NB4 (cell line): Measurements from ENCODE around the gene AKR1C1.
"Not testable (repeated sequence)": the region's sequence is repeated elsewhere in the genome, so short reads cannot be mapped to it uniquely, and the experiment has no call there.

Source experiments
- POLR2A ChIP-seq: IDR thresholded peaks from 2 replicates; pipeline ENCODE4 v1.6.1; 2011; ENCODE audit warnings: mild to moderate bottlenecking; ENCODE audit not compliant: insufficient read length; ENCODE audit errors: extremely low read depth
- TF ChIP-seq, protein P1 (sequence below): IDR thresholded peaks from one replicate; pipeline ENCODE4 v1.5.1; 2012; ENCODE audit warnings: low read depth, low read length

- TF ChIP-seq, protein P1, sequence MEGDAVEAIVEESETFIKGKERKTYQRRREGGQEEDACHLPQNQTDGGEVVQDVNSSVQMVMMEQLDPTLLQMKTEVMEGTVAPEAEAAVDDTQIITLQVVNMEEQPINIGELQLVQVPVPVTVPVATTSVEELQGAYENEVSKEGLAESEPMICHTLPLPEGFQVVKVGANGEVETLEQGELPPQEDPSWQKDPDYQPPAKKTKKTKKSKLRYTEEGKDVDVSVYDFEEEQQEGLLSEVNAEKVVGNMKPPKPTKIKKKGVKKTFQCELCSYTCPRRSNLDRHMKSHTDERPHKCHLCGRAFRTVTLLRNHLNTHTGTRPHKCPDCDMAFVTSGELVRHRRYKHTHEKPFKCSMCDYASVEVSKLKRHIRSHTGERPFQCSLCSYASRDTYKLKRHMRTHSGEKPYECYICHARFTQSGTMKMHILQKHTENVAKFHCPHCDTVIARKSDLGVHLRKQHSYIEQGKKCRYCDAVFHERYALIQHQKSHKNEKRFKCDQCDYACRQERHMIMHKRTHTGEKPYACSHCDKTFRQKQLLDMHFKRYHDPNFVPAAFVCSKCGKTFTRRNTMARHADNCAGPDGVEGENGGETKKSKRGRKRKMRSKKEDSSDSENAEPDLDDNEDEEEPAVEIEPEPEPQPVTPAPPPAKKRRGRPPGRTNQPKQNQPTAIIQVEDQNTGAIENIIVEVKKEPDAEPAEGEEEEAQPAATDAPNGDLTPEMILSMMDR = not testable (repeated sequence)
- not testable (repeated sequence) for TF ChIP-seq POLR2A
Observed at GRCh38 chr10:4974400-4974799, 11.2 kb downstream of the AKR1C1 start.
